ENCODE measurements around the gene ALX4.

DNA sequence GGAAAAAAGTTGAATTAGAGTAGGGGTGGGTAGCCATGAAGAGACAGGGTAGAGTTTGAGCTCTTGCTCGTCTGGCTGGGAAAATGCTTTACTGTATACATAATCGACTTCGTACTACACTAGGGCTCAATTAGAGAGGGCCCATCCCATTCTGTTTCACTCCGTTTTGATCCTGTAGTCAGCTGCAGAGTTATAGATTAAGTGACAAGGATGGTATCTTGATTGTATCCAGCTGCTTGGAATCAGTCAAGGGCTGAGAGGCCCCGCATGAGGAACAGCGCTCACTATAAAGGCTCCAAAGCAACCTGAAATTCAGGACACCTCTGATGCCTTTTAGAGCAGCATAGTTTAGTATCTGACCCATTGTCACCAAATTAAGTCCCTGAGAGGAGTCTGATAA, 81.6 kb downstream of the ALX4 start:
- TF ChIP-seq ZXDB (tag by site-specific recombination; IDR thresholded peaks at IDR 0.05) (no peak), ZNF654 (tag by site-specific recombination; IDR thresholded peaks at IDR 0.05; ENCODE audit: low read depth) (no peak), ELK4 (IDR thresholded peaks at IDR 0.05; ENCODE audit: borderline replicate concordance, low read depth, low read length) (no peak), ZNF133 (tag by site-specific recombination; IDR thresholded peaks at IDR 0.05) (no peak), HOXA7 (CRISPR knock-in tag; IDR thresholded peaks at IDR 0.05; ENCODE audit: borderline replicate concordance) (no peak), ZNF274 (IDR thresholded peaks at IDR 0.05; ENCODE audit: low read length) (no peak), ZNF274 (tag by site-specific recombination; IDR thresholded peaks at IDR 0.05; ENCODE audit: borderline replicate concordance) (no peak)
- TF ChIP-seq, protein P1, sequence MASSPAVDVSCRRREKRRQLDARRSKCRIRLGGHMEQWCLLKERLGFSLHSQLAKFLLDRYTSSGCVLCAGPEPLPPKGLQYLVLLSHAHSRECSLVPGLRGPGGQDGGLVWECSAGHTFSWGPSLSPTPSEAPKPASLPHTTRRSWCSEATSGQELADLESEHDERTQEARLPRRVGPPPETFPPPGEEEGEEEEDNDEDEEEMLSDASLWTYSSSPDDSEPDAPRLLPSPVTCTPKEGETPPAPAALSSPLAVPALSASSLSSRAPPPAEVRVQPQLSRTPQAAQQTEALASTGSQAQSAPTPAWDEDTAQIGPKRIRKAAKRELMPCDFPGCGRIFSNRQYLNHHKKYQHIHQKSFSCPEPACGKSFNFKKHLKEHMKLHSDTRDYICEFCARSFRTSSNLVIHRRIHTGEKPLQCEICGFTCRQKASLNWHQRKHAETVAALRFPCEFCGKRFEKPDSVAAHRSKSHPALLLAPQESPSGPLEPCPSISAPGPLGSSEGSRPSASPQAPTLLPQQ (tag by site-specific recombination; IDR thresholded peaks at IDR 0.05): no peak
- TF ChIP-seq, protein P2, sequence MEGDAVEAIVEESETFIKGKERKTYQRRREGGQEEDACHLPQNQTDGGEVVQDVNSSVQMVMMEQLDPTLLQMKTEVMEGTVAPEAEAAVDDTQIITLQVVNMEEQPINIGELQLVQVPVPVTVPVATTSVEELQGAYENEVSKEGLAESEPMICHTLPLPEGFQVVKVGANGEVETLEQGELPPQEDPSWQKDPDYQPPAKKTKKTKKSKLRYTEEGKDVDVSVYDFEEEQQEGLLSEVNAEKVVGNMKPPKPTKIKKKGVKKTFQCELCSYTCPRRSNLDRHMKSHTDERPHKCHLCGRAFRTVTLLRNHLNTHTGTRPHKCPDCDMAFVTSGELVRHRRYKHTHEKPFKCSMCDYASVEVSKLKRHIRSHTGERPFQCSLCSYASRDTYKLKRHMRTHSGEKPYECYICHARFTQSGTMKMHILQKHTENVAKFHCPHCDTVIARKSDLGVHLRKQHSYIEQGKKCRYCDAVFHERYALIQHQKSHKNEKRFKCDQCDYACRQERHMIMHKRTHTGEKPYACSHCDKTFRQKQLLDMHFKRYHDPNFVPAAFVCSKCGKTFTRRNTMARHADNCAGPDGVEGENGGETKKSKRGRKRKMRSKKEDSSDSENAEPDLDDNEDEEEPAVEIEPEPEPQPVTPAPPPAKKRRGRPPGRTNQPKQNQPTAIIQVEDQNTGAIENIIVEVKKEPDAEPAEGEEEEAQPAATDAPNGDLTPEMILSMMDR (tag by site-specific recombination; IDR thresholded peaks at IDR 0.05): no peak
- TF ChIP-seq, protein P3, sequence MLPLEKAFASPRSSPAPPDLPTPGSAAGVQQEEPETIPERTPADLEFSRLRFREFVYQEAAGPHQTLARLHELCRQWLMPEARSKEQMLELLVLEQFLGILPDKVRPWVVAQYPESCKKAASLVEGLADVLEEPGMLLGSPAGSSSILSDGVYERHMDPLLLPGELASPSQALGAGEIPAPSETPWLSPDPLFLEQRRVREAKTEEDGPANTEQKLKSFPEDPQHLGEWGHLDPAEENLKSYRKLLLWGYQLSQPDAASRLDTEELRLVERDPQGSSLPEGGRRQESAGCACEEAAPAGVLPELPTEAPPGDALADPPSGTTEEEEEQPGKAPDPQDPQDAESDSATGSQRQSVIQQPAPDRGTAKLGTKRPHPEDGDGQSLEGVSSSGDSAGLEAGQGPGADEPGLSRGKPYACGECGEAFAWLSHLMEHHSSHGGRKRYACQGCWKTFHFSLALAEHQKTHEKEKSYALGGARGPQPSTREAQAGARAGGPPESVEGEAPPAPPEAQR (tag by site-specific recombination; IDR thresholded peaks at IDR 0.05): no peak
